Mesodermal cell (in vitro differentiated cells): ENCODE measurements around the gene SLC35A2. TPM values are rescaled to one million over a fixed set of nuclear protein-coding genes. Genes with fewer than 3 reads are reported as not detected.

Experiments used
- H3K27ac ChIP-seq: 2 replicates; pipeline ENCODE4 v1.7.0; 2013; ENCODE audit warnings: mild to moderate bottlenecking, low read depth, low read length, moderate library complexity; ENCODE audit not compliant: severe bottlenecking
- H3K36me3 ChIP-seq: 2 replicates; pipeline ENCODE4 v1.7.1; 2013; ENCODE audit warnings: mild to moderate bottlenecking, low read length, moderate library complexity; ENCODE audit not compliant: control insufficient read depth, insufficient read depth
- H3K4me1 ChIP-seq: one replicate; pipeline ENCODE4 v1.7.1; 2013; ENCODE audit warnings: mild to moderate bottlenecking, low read length; ENCODE audit not compliant: insufficient read depth, control insufficient read depth, poor library complexity, severe bottlenecking
- H3K4me3 ChIP-seq: 2 replicates; pipeline ENCODE4 v1.7.0; 2013; ENCODE audit warnings: low read length, control low read depth, mild to moderate bottlenecking; ENCODE audit not compliant: insufficient read depth, poor library complexity, severe bottlenecking; ENCODE audit errors: extremely low read depth
- H3K9me3 ChIP-seq: 2 replicates; pipeline ENCODE4 v1.7.1; 2013; ENCODE audit warnings: mild to moderate bottlenecking, low read length, moderate library complexity; ENCODE audit not compliant: control insufficient read depth
- WGBS, 2 experiments: methylation state at CpG; one replicate each; pipeline ENCODE4 v1.1.5; 2013; ENCODE audit warnings: missing lambda C conversion rate in 2 of 2; ENCODE audit not compliant: insufficient coverage in 2 of 2; 5-methylcytosine and 5-hydroxymethylcytosine counted together
- polyA plus RNA-seq, 2 experiments: library from polyadenylated mRNA; stranded (reverse); fragments of 50-300 nt; gene quantifications; one replicate each; pipeline ENCODE4 v1.2.3, GENCODE V29; 2013

Gene SLC35A2
- polyA plus RNA-seq (2013, experiment 1 of 2) = 22.6 TPM
- 18.7 TPM for polyA plus RNA-seq (2013, experiment 2 of 2)

DNA sequence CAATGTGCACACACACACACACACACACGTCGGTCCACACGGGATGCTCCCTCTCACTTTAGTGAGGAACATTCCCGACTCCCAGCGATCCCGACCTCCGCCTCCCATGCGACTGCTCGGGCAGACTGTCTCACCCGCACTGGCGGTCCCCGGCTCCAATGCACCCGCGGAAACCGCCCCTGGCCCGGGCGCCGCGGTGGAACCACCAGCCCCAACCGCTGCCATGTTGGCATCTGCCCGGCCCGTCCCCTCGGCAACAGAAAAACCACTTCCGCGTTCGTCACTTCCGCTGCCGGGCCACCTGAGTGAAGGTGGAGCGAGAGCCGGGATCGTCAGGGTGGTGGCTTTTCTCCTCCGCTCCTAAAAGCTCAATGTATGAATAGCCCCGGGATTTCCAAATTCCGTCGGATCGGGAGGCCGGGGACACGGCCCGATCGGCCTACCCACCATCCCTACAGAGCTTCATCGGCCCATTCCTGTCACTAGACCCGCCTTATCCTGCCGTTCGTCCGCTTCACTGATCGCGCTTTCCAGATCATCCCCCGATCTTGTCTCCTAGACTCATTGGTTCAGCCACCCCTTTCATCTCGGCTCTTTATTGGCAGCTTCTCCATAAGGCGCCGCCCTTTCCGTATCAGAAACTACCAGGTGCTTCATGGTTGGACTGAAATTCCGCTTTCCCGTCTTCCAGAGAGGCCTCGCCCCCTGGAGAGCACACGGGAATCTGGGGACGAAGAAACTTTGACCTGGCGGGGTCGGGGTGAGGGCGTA is at the start of gene SLC35A2:
SLC35A2 (minus strand) TSS at position 235 of the 771 bp plus-strand sequence; CDS start at position 225, 10 bp downstream.
- Histone ChIP-seq H3K4me1 (no peaks in the 10 kb centered on the region), H3K4me3 (peak within 1 kb of the TSS; percentile 65), H3K27ac (peak within 1 kb of the TSS; percentile 67), H3K9me3 (no peaks in the 10 kb centered on the region), H3K36me3 (peaks cover 17% of the 10 kb centered on the region)
- 0% methylated on average over 24 to 40 of the region's 60 CpGs for WGBS, 2 experiments

DNA sequence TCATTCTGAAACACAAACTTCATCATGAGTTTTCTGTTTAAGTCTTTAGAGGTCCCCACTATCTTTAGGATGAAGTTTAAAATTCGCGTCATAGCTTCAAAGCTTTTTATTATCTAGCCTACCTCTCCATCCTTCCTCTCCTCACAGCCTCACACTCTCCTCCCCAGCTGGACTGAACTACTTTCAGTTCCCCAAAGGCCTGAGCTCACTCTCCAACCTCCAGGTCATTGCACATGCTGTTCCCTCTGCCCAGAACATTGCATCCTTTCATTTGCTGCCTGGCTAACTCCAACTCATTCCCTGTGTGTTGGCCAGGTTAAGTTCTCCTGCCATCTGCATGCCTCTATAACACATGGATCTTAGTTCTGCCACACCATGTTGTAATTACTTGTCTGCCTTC is 48.8 kb upstream of the SLC35A2 start:
- Histone ChIP-seq H3K36me3 (peaks cover 11% of the 10 kb centered on the region), H3K27ac (no peak overlapping the region), H3K9me3 (no peaks in the 10 kb centered on the region), H3K4me1 (peaks cover 5% of the 10 kb centered on the region), H3K4me3 (no peak overlapping the region)
- no CpG with 5 or more reads among the region's 2 CpGs for WGBS, 2 experiments

DNA sequence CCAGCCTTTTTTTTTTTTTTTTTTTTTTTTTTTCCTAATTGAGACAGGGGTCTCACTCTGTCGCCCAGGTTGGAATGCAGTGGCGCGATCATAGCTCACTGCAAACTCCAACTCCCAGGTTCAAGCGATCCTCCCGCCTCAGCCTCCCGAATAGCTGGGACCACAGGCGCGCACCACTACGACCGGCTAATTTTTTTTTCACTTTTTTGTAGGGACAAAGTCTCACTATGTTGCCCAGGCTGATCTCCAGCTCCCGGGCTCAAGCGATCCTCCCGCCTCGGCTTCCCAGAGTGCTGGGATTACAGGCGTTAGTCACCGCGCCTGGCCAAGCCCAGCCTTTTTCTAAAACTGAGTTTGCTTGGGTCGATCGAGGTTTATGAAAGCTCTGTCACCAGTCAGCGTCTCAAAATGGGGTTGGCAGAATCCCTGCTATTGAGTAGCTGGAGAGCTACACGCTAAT is 47.2 kb upstream of the SLC35A2 start:
- no peaks in the 10 kb centered on the region for H3K9me3 ChIP-seq
- peaks cover 18% of the 10 kb centered on the region for H3K36me3 ChIP-seq
- H3K4me3 ChIP-seq = peak overlapping the region; percentile 52
- peak overlapping the region; percentile 100 for H3K27ac ChIP-seq
- peaks cover 5% of the 10 kb centered on the region for H3K4me1 ChIP-seq
- 3 to 4% methylated on average over 9 to 11 of the region's 21 CpGs for WGBS, 2 experiments

DNA sequence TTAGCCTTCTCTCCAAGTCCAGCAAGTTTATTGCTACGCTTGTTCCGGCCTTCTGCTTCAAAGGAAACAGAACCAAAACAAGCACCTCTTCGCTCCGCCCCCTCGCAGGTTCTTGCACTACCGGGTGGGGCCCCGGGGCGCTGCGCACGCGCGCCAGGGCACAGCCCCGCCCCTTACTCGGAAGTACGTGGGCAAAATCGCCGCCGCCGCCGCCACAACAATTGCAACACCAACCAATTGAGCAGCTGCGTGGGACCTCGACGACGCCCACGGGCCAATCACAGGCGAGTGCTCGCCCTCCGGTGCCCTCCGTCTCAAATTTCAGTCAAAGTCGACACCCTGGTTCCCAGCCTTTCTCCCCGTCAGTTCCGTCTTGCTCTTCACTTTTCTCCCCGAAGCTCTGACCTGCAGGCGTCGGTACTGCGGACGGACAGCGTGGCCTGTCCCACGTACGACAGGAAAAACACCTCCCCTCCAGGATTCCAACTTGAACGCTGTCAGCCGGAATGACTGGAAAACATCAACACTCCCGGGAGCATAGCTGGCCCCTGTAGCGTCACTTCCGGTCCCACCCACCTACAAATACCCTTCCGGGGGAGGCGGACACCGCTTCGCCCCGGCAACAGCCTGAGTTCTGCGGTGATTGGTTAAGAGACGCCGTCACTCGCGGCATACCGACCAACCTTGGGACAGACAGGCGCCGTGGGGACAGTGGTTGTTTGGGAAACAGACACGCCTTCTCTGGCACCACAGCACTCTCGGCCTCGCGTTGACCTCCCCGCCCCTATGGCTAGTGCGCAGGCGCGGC is 46.6 kb upstream of the SLC35A2 start:
- 0% methylated on average over 12 to 29 of the region's 66 CpGs for WGBS, 2 experiments
- Histone ChIP-seq H3K36me3 (peaks cover 18% of the 10 kb centered on the region), H3K9me3 (no peaks in the 10 kb centered on the region), H3K27ac (peak overlapping the region; percentile 100), H3K4me3 (peak overlapping the region; percentile 52), H3K4me1 (peaks cover 5% of the 10 kb centered on the region)

DNA sequence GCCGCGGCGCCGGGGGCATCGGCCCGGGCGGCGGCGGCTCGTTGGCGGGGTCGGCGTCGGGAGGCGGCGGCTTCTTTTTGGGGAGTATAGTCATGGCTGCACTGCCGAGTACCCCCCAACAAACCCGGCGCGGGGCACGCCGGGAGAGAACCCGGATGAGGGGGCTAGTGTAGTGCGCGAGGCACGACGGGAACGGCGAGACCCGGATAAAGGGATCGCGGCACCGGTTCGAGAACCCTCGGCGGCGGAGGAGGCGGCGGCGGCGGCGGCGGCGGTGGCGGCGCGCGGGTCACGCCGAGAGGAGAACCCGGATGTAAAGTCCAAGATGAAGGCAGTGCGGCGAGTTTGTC is 46.0 kb upstream of the SLC35A2 start, which contains the start of gene OTUD5:
OTUD5 (minus strand) TSS at position 131 of the 350 bp plus-strand sequence; CDS start at position 94, 37 bp downstream.
- Histone ChIP-seq H3K4me1 (peaks cover 3% of the 10 kb centered on the region), H3K27ac (peak within 1 kb of the TSS; percentile 100), H3K9me3 (no peaks in the 10 kb centered on the region), H3K4me3 (peak within 1 kb of the TSS; percentile 52), H3K36me3 (peaks cover 20% of the 10 kb centered on the region)
- 0% methylated on average over 2 of the region's 53 CpGs; no CpG with 5 or more reads in 1 of the 2 experiments for WGBS, 2 experiments

DNA sequence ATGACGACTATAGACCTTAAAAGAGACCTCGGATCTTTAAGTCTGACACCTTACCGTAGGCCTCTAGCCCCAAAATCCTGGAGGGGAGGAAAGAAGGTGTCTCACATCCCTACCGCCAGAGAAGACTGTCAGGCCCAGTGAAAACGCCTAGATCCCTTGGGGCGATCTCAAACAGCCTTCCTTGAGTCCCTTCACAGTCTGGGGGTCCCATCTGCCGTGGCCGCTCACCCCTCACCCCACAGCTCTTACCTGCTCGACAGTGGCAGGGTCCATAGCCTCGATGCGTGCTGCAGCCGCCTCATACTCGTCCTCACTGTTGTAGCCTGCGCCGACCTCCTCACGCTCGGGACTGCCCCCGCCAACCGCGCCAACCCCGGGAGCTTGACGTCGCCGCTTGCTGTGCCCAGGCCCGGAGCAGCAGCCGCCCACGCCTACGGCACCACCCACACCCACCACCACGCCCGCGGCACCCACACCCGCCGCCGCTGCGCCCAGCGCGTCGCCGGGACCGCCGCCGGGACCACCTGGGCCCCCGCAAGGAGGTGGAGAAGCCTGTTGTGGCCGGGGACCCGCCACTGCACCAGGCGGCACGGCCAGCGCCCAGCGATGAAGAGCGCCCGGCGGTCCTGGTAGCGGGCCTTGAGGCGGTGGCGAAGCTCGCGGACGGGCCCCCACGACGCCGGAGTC is 45.4 kb upstream of the SLC35A2 start:
- no peaks in the 10 kb centered on the region for H3K4me1 ChIP-seq
- H3K4me3 ChIP-seq = peak overlapping the region; percentile 52
- H3K36me3 ChIP-seq = peaks cover 26% of the 10 kb centered on the region
- H3K9me3 ChIP-seq = no peaks in the 10 kb centered on the region
- WGBS, 2 experiments = 0 to 4% methylated on average over 12 to 17 of the region's 61 CpGs
- no peak overlapping the region for H3K27ac ChIP-seq

DNA sequence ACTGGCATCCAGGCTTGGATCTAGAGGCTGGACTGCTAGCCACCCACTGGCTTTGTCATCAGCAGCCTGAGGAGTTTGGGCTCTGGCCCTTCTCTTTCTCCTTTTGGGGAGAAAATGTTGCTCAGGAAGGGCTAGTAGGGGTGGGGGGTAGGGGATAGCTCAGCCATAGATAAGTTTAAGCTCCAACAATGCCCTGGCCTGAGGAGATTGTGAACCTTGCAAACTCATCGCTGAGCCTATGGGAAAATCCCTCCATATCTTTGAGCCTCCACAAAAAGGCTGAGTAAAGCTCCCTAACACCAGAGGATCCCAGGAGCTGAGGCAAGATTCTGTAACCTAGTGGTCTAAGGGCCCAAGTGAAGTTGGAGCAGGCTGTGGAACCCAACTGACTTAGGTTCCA is 37.1 kb upstream of the SLC35A2 start:
- Histone ChIP-seq H3K4me3 (no peak overlapping the region), H3K27ac (no peak overlapping the region), H3K4me1 (no peaks in the 10 kb centered on the region), H3K36me3 (peaks cover 21% of the 10 kb centered on the region), H3K9me3 (no peaks in the 10 kb centered on the region)
- no CpG with 5 or more reads among the region's 1 CpG for WGBS, 2 experiments

DNA sequence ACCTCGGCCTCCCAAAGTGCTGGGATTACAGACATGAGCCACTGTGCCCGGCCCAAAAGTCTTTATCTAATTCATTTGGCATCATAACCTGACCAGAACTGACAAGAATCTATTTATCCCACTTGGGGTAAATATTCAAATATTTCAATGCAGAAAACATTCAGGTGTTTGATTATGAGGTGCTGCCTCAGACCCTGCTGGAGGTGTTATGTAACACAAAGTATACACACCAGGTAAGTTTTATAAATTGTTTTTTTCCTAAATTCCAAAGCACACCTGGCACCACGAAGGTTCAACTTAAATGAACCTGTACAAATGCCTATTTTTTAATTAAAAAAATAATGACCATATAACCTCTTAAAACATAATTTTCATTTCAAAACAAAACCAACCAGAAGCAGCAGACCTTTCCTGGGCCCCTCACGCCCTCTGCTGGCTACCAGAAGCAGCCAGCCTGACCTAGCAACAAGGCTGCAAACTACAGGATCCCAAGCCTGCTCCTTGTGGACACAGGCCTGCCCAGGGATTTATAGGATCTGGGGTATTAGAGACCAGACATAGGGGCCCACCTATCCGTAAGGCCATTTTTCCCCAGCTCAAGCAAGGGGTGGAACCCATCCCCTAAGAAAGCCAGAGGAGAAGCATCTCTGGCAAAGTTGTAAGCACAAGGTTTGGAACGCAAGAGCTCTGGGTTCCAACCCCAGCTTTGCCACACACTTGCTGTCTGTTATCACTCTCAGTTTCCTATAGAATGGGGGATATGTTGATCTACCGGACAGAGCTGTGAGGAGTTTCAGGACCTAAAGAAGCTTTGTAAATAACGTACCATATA is 34.3 kb upstream of the SLC35A2 start:
- Histone ChIP-seq H3K9me3 (no peaks in the 10 kb centered on the region), H3K27ac (no peak overlapping the region), H3K4me3 (no peak overlapping the region), H3K4me1 (no peaks in the 10 kb centered on the region), H3K36me3 (peaks cover 28% of the 10 kb centered on the region)
- 86% methylated on average over 1 of the region's 8 CpGs; no CpG with 5 or more reads in 1 of the 2 experiments for WGBS, 2 experiments

DNA sequence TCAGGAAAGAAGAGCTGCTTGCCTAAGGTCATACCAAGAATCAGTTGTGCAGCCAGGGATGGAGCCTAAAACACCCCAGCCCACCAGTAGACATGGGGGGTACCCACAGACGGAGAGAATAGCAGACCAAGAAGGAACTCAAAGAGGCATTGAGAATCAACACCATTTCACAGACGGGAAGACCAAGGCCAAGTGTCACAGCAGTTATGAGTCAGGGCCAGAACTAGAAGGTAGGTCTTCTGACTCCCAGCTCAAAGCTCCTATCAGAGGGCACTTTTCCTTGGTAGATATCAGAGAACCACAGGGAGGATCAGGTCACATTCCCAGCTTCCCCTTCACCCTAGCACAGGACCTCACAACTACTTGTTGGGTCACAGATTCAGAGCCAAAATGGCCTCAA is 31.4 kb upstream of the SLC35A2 start:
- no peak overlapping the region for H3K27ac ChIP-seq
- H3K36me3 ChIP-seq = peaks cover 38% of the 10 kb centered on the region
- H3K4me1 ChIP-seq = no peaks in the 10 kb centered on the region
- 100% methylated on average over 1 of the region's 2 CpGs; no CpG with 5 or more reads in 1 of the 2 experiments for WGBS, 2 experiments
- no peak overlapping the region for H3K4me3 ChIP-seq
- H3K9me3 ChIP-seq = no peaks in the 10 kb centered on the region
